Umbilical cord (tissue), 2 donors: Measurements from ENCODE around the gene TMC5. TPM values are rescaled to one million over a fixed set of nuclear protein-coding genes. Genes with fewer than 3 reads are reported as not detected.
A peak's percentile ranks its signal among the peaks of the same experiment; 100 is the strongest.

Experiments
- DNase-seq: peaks from one replicate; pipeline ENCODE4 v3.0.0-alpha.2; 2015; ENCODE audit warnings: low spot score
- total RNA-seq: library from RNA; depleted of rRNA; stranded (reverse); fragments of >200 nt; gene quantifications from one replicate; pipeline ENCODE4 v1.2.3, GENCODE V29; 2014; ENCODE audit warnings: low replicate concordance; ENCODE audit not compliant: insufficient read depth

Gene TMC5
- total RNA-seq, 1 donor from 2014 or later = 0.96 TPM

- no peak for DNase-seq
Measured at GRCh38 chr16:19503461-19504075, 85.9 kb downstream of the TMC5 start.

- no peak for DNase-seq
Measured at GRCh38 chr16:19505600-19506303, 88.1 kb downstream of the TMC5 start.

- DNase-seq = no peak
Measured at GRCh38 chr16:19506965-19507364, 89.3 kb downstream of the TMC5 start.

GRCh38 chr16:19507867-19508266 is 90.2 kb downstream of the TMC5 start:
- DNase-seq = no peak

- no peak for DNase-seq
Measured at GRCh38 chr16:19512297-19512696, 94.6 kb downstream of the TMC5 start.

- peak; percentile 20 for DNase-seq
Measured at GRCh38 chr16:19513377-19514053, 95.8 kb downstream of the TMC5 start.

GRCh38 chr16:19515757-19516156 is 98.1 kb downstream of the TMC5 start:
- no peak for DNase-seq

- no peak for DNase-seq
Measured at GRCh38 chr16:19517424-19518089, 99.9 kb downstream of the TMC5 start.

GRCh38 chr16:19518388-19518787 is 100.7 kb downstream of the TMC5 start:
- DNase-seq = no peak

- DNase-seq = peak; percentile 16
Measured at GRCh38 chr16:19520861-19521331, 103.2 kb downstream of the TMC5 start.

GRCh38 chr16:19521471-19522396 is 104.1 kb downstream of the TMC5 start, which contains the start of gene GDE1:
TSS of gene GDE1 (minus strand) at chr16:19522098. CDS start at chr16:19521964, 134 bp downstream.
- peak; percentile 96 for DNase-seq

GRCh38 chr16:19522397-19522732 is 104.7 kb downstream of the TMC5 start:
- DNase-seq = no peak

- DNase-seq = no peak
Measured at GRCh38 chr16:19522760-19523159, 105.1 kb downstream of the TMC5 start.

GRCh38 chr16:19523184-19523558 is 105.5 kb downstream of the TMC5 start:
- no peak for DNase-seq

- DNase-seq = peak; percentile 99
Measured at GRCh38 chr16:19523559-19524355, 106.1 kb downstream of the TMC5 start, which contains the start of gene CCP110. TSS of gene CCP110 (plus strand) at chr16:19523942. CDS start at chr16:19527882, 3,940 bp downstream.

- DNase-seq = no peak
Measured at GRCh38 chr16:19524356-19524615, 106.6 kb downstream of the TMC5 start.

- DNase-seq = peak; percentile 30
Measured at GRCh38 chr16:19524616-19525384, 107.1 kb downstream of the TMC5 start.

- DNase-seq = no peak
Measured at GRCh38 chr16:19525385-19525723, 107.7 kb downstream of the TMC5 start.

GRCh38 chr16:19527161-19527560 is 109.5 kb downstream of the TMC5 start:
- DNase-seq = no peak

GRCh38 chr16:19528666-19529065 is 111.0 kb downstream of the TMC5 start:
- DNase-seq = no peak
